SH-SY5Y (cell line): ENCODE measurements around the gene ZNF581.

Source experiments
- GATA2 ChIP-seq: IDR thresholded peaks from 2 replicates; pipeline ENCODE4 v1.6.1; 2011; ENCODE audit warnings: mild to moderate bottlenecking, low read depth, low read length
- GATA3 ChIP-seq: IDR thresholded peaks from 2 replicates; pipeline ENCODE4 v1.6.1; 2011; ENCODE audit warnings: low read depth, mild to moderate bottlenecking, low read length, moderate library complexity

- TF ChIP-seq GATA3 (no peak), GATA2 (no peak)
Observed at GRCh38 chr19:55661826-55662225, 18.4 kb downstream of the ZNF581 start.
